Muscle of back (tissue), 11 donors: ENCODE data around the gene RAB6A. TPM values are rescaled to one million over a fixed set of nuclear protein-coding genes. Genes with fewer than 3 reads are reported as not detected.

Experiments
- DNase-seq, 3 donors: peaks; one replicate each; pipeline versions ENCODE4 v3.0.0 to v3.0.0-alpha.2; 2013
- polyA plus RNA-seq, 10 donors: library from polyadenylated mRNA; unstranded; fragments of 120-200 nt; gene quantifications; one replicate each; pipeline ENCODE4 v1.2.1, GENCODE V29; 2013; ENCODE audit not compliant: insufficient read length in 10 of 10

Gene RAB6A
- polyA plus RNA-seq, 10 donors, result 90.4 to 120 (median 96.9) TPM

GRCh38 chr11:73659961-73660360 is 100.9 kb downstream of the RAB6A start:
- DNase-seq, result no peak

GRCh38 chr11:73656985-73657384 is 103.9 kb downstream of the RAB6A start:
- DNase-seq, result no peak

- no peak for DNase-seq
These were observed 105.2 kb downstream of the RAB6A start for GRCh38 chr11:73655686-73656085.

GRCh38 chr11:73654482-73655021 is 106.3 kb downstream of the RAB6A start:
- no peak for DNase-seq

GRCh38 chr11:73653996-73654395 is 106.9 kb downstream of the RAB6A start:
- no peak for DNase-seq

DNA sequence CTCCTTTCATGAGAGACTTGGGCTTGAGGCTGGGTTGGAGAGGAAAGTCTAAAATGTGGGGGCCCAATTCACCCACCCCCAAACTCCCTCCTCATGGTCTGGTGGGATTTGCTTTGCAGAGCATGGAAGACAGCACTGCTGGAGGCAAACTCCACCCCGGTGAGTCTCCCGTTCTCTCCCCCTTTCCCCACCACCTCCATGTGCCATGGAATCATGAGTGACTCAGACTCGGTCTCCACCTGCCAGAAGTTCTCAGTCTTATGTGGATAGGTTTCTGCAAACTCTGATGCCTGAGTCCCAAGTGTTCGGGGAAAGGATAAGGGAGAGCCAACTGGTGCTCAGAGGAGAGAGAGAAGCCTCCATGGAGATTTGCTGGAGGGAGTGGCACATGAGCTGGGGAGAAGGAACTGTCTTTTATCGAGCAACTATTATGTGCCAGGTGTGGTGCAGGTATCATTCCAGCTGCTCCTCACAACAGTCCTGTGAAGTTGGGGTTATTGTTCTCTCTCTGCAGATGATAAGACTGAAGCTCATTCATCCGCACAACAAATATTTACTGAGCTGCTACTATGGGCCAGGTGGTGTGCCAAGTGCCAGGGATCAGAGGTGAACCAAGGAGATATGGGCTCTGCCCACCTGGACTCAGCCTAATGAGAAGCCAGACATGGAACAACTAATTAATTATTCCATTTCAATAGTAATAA is 107.9 kb downstream of the RAB6A start:
- DNase-seq, result no peak

DNA sequence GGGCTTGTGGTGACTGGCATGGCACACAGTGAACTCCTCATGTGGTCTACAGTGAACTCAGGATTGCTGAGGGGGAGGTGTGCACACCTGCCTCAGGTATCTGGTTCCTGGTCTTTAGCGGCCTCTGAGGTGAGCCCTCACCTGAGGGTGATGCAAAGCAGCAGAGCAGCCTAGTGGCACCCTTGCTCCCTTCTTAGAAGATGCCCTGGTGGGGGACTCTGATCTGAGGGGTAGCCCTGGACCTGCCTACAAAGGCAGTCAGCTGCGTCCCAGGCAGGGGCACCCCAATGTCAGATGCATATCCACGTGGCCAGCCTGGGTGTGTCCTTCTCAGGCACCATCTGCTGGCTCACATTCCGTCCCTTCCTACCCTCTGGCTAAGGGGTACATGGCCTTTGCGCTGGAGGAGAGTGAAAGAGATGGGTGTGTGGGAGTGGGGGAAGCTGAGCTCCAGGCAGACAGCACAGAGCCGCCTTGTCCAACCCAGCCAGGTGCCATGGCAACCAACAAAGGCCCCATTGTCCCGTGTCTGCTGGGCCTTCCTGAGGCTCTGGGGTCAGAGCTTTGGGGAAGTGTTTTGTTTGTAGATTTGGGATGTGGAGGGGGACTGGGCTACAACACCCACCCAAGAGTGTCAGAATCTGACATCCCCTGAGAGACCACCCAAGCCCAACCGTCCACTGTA is 108.7 kb downstream of the RAB6A start:
- DNase-seq, result peak in 1 of 3 donors; percentile 38

GRCh38 chr11:73651661-73652045 is 109.2 kb downstream of the RAB6A start:
- no peak for DNase-seq

GRCh38 chr11:73651252-73651651 is 109.6 kb downstream of the RAB6A start:
- DNase-seq, result no peak

GRCh38 chr11:73650400-73650799 is 110.5 kb downstream of the RAB6A start:
- DNase-seq, result no peak

DNA sequence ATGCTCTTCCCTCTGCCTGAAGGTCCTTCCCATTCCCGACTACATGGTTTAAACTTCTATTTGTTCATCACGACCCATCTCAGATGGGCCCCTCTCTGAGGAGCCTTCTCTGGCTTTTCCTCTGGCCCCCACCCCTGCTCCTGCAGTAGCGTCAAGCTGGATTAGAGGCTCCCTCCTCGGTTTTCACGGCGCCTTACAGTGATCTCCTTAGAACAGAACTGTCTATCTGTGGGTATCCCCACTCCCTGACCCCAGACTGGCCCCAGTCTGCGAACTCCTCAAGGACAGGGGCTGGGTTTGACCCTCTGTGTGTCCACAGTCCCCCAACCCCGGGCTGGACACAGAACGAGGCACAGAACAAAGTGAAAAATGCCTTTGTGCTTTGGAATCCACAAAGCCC is 111.7 kb downstream of the RAB6A start:
- no peak for DNase-seq

DNA sequence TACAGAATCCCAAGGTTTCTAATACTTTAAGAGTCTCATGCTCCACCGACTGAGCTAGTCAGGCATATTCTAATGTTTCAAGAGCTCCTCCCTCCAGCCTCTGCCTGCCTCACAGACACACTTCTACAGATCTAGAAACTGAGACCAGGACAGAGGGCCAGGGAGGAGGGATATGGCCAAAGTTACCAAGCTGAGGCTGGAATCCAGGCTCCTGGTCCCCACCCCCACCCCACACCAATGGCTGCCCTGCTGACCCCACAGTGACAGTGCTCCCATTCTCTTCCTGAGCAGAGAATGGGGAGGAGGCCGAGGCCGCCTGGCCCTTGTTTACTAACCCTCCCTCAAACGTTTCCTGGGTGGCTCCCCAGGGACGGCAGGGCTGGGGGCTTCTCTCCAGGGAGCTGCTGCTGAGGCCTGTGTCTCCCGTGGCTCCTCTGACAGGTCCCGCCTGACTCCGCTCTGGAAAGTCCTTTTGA is 112.3 kb downstream of the RAB6A start:
- DNase-seq, result no peak

GRCh38 chr11:73648121-73648520 is 112.8 kb downstream of the RAB6A start:
- DNase-seq, result no peak

GRCh38 chr11:73647459-73648100 is 113.3 kb downstream of the RAB6A start:
- peak; percentile 55 to 79 (median 68) for DNase-seq

DNA sequence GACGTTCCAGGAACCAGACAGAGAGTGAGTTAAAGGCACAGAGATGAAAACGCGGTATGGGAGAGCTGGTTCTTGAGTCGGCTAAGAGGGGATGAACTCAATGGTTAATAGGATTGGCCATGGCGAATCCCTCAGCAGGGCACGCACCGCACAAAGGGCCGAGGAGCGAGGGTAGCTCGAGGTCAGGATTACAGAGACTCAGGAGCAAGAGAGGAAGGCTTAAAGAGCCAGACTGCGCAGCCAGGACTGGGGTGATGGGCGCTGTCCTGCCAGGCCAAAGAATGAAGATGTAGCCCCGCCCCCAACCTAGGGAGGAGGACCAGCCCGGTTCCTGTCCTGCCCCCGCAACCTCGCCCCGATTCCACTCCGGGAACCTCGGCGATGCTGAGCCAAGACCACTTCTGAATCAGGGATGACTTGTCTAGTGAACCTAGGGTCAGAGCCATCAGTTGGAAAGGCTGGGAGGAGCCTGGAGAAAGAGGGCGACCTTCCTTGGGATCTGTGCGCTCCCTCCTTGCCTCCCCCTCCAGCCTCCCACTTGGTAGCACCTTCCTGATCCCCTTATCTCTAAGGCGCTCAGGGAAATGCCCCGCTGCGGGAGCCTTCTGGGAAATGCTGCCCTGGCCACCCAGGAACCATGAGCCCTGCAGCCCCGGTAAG is 114.8 kb downstream of the RAB6A start, which contains the start of gene PLEKHB1:
TSS of gene PLEKHB1 (plus strand) at position 610 of the 660 bp plus-strand sequence. CDS start at position 638, 28 bp downstream.
- DNase-seq, result no peak

- no peak for DNase-seq
These were observed 115.5 kb downstream of the RAB6A start for GRCh38 chr11:73645121-73645969.

DNA sequence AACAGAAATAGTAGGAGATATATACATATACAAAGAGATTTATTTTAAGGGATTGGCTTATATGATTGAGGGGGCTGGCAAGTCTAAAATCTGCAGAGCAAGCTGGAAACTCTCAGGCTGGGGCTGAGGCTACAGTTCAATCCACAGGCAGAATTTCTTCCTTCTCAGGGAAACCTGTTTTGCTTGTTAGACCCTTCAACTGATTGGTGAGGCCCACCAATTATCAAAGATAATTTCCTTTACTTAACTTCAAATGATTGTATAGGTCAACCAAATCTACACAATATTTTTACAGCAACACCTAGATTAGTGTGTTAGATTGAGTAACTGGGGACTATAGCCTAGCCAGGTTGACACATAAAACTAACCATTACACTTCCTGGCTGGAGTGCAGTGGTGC is 119.2 kb downstream of the RAB6A start:
- DNase-seq, result no peak

- DNase-seq, result no peak
These were observed 120.3 kb downstream of the RAB6A start for GRCh38 chr11:73640592-73640991.

DNA sequence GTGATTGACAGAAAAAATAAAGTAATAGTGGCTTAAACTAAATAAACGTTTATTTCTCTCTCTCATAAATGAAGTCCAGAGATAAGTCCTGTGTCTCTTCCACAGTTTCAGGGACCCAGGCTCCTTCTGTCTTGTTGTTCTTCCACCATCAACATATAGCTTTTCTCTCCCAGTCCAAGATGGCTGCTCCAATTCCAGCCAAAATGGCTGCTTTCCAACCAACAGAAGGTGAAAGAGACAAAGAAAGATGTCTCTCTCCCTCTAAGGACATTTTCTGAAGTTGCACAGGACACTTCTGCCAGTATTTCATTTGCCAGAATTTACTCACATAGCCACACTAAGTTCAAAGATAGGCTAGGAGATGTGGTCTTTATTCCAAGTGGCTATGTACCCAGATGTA is 123.9 kb downstream of the RAB6A start:
- no peak for DNase-seq

GRCh38 chr11:73636249-73636648 is 124.6 kb downstream of the RAB6A start:
- DNase-seq, result no peak

DNA sequence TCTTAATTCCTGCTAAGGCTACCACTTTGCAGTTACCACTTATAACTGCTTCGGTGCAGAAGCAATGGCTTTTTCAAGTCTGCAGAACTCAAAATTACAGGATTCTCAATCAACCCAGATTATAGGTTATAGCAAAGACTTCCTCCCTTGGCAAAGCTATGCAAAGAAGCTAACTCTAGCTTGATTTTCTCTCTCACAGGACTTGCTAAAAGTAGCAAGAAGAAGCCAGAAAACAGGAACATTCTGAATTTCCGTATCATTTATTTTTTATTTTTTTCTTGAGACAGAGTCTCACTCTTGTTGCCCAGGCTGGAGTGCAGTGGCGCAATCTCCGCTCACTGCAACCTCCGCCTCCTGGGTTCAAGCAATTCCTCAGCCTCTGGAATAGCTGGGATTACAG is 125.2 kb downstream of the RAB6A start:
- DNase-seq, result no peak
